Right atrium auricular region (tissue), 2 donors: ENCODE data around the gene GDAP2. TPM values are rescaled to one million over a fixed set of nuclear protein-coding genes. Genes with fewer than 3 reads are reported as not detected.

Source experiments
- DNase-seq: peaks from one replicate; pipeline ENCODE4 v3.0.0-alpha.2; 2019; ENCODE audit warnings: low spot score
- H3K27ac ChIP-seq, 2 donors: fragments of 200-600 bp; sonication (generic); 1 replicate in 1 of 2; 2 replicates in 1 of 2; pipeline ENCODE4 v1.5.1; 2016 to 2019
- H3K27me3 ChIP-seq, 2 donors: fragments of 200-600 bp; sonication (generic); one replicate each; pipeline versions ENCODE4 v1.5.1 to v1.6.0; 2017 to 2019
- H3K36me3 ChIP-seq: fragments of 200-600 bp; sonication (generic); one replicate; pipeline ENCODE4 v1.5.1; 2016
- H3K4me1 ChIP-seq, 2 donors: fragments of 200-600 bp; sonication (generic); one replicate each; pipeline versions ENCODE4 v1.5.1 to v1.6.0; 2017 to 2019
- H3K4me3 ChIP-seq, 2 donors: fragments of 200-600 bp; sonication (generic); 1 replicate in 1 of 2; 2 replicates in 1 of 2; pipeline ENCODE4 v1.5.1; 2017 to 2019; ENCODE audit warnings: mild to moderate bottlenecking in 1 of 2, moderate library complexity in 1 of 2
- H3K9me3 ChIP-seq, 2 donors: fragments of 200-600 bp; sonication (generic); one replicate each; pipeline ENCODE4 v1.5.1; 2019
- total RNA-seq, 2 donors: library from RNA; depleted of rRNA; stranded (reverse); fragments of >200 nt; gene quantifications; one replicate each; pipeline ENCODE4 v1.1.0, GENCODE V29; 2016
- TF ChIP-seq, protein P1 (sequence below), 2 donors: fragments of 200-600 bp; sonication (generic); IDR thresholded peaks; one replicate each; pipeline ENCODE4 v1.5.1; 2019; ENCODE audit warnings: antibody characterized with exemption in 2 of 2

Gene GDAP2
- total RNA-seq, 2 donors from 2014 or later, result 13.2 to 13.4 TPM

- H3K27me3 ChIP-seq, result no peaks in the 10 kb centered on the region
- H3K4me1 ChIP-seq, result no peaks in the 10 kb centered on the region
- no peaks in the 10 kb centered on the region for H3K9me3 ChIP-seq
- no peak overlapping the region for H3K27ac ChIP-seq
- DNase-seq, result no peak
- H3K36me3 ChIP-seq, result no peaks in the 10 kb centered on the region
- TF ChIP-seq, protein P1, sequence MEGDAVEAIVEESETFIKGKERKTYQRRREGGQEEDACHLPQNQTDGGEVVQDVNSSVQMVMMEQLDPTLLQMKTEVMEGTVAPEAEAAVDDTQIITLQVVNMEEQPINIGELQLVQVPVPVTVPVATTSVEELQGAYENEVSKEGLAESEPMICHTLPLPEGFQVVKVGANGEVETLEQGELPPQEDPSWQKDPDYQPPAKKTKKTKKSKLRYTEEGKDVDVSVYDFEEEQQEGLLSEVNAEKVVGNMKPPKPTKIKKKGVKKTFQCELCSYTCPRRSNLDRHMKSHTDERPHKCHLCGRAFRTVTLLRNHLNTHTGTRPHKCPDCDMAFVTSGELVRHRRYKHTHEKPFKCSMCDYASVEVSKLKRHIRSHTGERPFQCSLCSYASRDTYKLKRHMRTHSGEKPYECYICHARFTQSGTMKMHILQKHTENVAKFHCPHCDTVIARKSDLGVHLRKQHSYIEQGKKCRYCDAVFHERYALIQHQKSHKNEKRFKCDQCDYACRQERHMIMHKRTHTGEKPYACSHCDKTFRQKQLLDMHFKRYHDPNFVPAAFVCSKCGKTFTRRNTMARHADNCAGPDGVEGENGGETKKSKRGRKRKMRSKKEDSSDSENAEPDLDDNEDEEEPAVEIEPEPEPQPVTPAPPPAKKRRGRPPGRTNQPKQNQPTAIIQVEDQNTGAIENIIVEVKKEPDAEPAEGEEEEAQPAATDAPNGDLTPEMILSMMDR (IDR thresholded peaks at IDR 0.05), result peak in 1 of 2 donors; percentile 17
- H3K4me3 ChIP-seq, result no peak overlapping the region
Measured at GRCh38 chr1:117967477-117967876, 38.1 kb upstream of the GDAP2 start.

DNA sequence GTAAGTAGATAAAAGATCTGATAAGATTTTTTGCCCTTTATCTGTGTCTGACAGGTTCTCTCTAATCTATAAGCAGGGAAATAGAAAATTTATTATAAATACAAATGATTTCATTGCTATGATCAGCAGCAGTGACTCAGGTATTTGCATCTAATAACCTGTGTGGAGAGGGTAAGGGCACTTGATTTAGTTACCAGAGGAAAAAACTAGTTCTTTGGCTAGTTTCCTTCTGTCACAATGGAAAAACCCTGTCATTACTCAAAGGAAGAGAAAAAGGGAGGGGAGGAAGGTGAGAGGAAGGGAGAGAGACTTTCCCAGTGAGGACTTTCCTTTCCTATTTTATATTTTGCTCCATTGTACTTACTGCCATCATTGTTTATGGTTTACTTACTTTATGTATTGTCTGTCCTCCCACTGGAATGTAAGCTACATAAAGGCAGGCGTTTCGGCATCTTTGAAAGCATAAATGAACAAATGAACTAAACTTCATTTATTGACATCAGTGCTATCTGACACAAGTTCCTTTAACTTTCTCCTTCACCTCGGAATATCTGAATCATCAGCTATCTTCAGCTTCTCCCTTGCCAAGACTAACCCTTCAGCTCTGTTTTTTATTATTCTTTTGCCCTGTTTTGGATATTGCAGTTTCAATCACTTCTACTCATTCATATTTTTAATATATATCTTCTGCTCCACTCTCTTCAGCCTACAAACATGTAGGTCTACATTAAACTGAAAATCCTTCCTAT is 35.0 kb upstream of the GDAP2 start:
- no peak for DNase-seq
- no peaks in the 10 kb centered on the region for H3K9me3 ChIP-seq
- H3K36me3 ChIP-seq, result peaks cover 10% of the 10 kb centered on the region
- no peak overlapping the region for H3K27ac ChIP-seq
- no peak overlapping the region for H3K4me3 ChIP-seq
- TF ChIP-seq, protein P1 (IDR thresholded peaks at IDR 0.05), result no peak
- no peaks in the 10 kb centered on the region for H3K4me1 ChIP-seq
- H3K27me3 ChIP-seq, result no peaks in the 10 kb centered on the region

GRCh38 chr1:117959364-117959763 is 29.9 kb upstream of the GDAP2 start:
- H3K4me1 ChIP-seq, result no peaks in the 10 kb centered on the region
- H3K27ac ChIP-seq, result no peak overlapping the region
- H3K9me3 ChIP-seq, result no peaks in the 10 kb centered on the region
- no peak for DNase-seq
- no peaks in the 10 kb centered on the region for H3K27me3 ChIP-seq
- peaks cover 45% of the 10 kb centered on the region for H3K36me3 ChIP-seq
- H3K4me3 ChIP-seq, result no peak overlapping the region
- TF ChIP-seq, protein P1 (IDR thresholded peaks at IDR 0.05), result no peak

- Histone ChIP-seq H3K36me3 (peaks cover 81% of the 10 kb centered on the region), H3K4me3 (no peak overlapping the region), H3K4me1 (no peaks in the 10 kb centered on the region), H3K27ac (no peak overlapping the region), H3K27me3 (no peaks in the 10 kb centered on the region), H3K9me3 (no peaks in the 10 kb centered on the region)
- TF ChIP-seq, protein P1 (IDR thresholded peaks at IDR 0.05), result no peak
- DNase-seq, result no peak
Measured at GRCh38 chr1:117952386-117952785, 23.0 kb upstream of the GDAP2 start.

- no peaks in the 10 kb centered on the region for H3K27me3 ChIP-seq
- no peaks in the 10 kb centered on the region for H3K9me3 ChIP-seq
- no peak overlapping the region for H3K27ac ChIP-seq
- no peaks in the 10 kb centered on the region for H3K4me1 ChIP-seq
- peaks cover 93% of the 10 kb centered on the region for H3K36me3 ChIP-seq
- TF ChIP-seq, protein P1 (IDR thresholded peaks at IDR 0.05), result no peak
- no peak overlapping the region for H3K4me3 ChIP-seq
- DNase-seq, result no peak
Measured at GRCh38 chr1:117942293-117942692, 12.9 kb upstream of the GDAP2 start.

DNA sequence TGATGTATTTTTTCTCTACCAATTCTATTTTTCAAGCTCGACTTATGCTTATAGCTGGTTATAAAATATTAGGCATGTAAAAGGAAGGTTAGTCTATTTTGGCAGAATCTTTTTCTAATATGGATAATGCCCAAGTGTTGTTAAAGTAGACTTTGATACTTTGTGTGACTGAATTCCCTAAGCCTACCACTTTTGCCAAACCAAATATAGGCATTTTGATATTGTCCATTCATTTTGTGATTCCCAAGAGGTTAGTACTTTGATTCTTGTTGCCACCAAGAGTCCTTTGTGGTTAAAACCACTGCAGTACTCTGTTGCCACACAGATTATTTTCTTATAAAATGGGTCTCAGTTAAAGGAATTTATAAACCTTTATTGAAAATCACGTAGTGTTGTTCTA is 4.3 kb upstream of the GDAP2 start:
- peaks cover 0 to 21% of the 10 kb centered on the region in 2 donors for H3K4me1 ChIP-seq
- no peaks in the 10 kb centered on the region for H3K9me3 ChIP-seq
- TF ChIP-seq, protein P1 (IDR thresholded peaks at IDR 0.05), result no peak
- no peak overlapping the region for H3K27ac ChIP-seq
- no peak for DNase-seq
- no peaks in the 10 kb centered on the region for H3K27me3 ChIP-seq
- peaks cover 24% of the 10 kb centered on the region for H3K36me3 ChIP-seq
- no peak overlapping the region for H3K4me3 ChIP-seq
